Measurements from ENCODE around the gene HGD.

Gene HGD

GRCh38 chr3:120682095-120682681 lies at the start of gene HGD:
Gene HGD, minus strand, starts transcription at chr3:120682239. Its CDS starts 128 bp downstream, at chr3:120682111.
- DNase-seq (ENCODE audit: low read depth) = peak; percentile 20
- no peak for TF ChIP-seq CTCF (conservative IDR thresholded peaks at IDR 0.05; ENCODE audit: low read depth, low read length)
- no peak within 1 kb of the TSS for H3K4me3 ChIP-seq (ENCODE audit: low read depth, low read length)

- H3K4me3 ChIP-seq (ENCODE audit: low read depth, low read length) = no peak overlapping the region
- no peak for TF ChIP-seq CTCF (conservative IDR thresholded peaks at IDR 0.05; ENCODE audit: low read depth, low read length)
- DNase-seq (ENCODE audit: low read depth) = no peak
Measured at GRCh38 chr3:120730576-120731542, 48.8 kb upstream of the HGD start.

- TF ChIP-seq CTCF (conservative IDR thresholded peaks at IDR 0.05; ENCODE audit: low read depth, low read length) = no peak
- no peak overlapping the region for H3K4me3 ChIP-seq (ENCODE audit: low read depth, low read length)
- DNase-seq (ENCODE audit: low read depth) = peak; percentile 18
Measured at GRCh38 chr3:120726791-120727190, 44.8 kb upstream of the HGD start.

- peak overlapping the region; percentile 41 for H3K4me3 ChIP-seq (ENCODE audit: low read depth, low read length)
- DNase-seq (ENCODE audit: low read depth) = peak; percentile 18
Measured at GRCh38 chr3:120719167-120719834, 37.3 kb upstream of the HGD start.

GRCh38 chr3:120713262-120713661 lies 31.2 kb upstream of the HGD start:
- no peak for DNase-seq (ENCODE audit: low read depth)
- no peak overlapping the region for H3K4me3 ChIP-seq (ENCODE audit: low read depth, low read length)
- no peak for TF ChIP-seq CTCF (conservative IDR thresholded peaks at IDR 0.05; ENCODE audit: low read depth, low read length)

- no peak for DNase-seq (ENCODE audit: low read depth)
- no peak for TF ChIP-seq CTCF (conservative IDR thresholded peaks at IDR 0.05; ENCODE audit: low read depth, low read length)
- H3K4me3 ChIP-seq (ENCODE audit: low read depth, low read length) = no peak overlapping the region
Measured at GRCh38 chr3:120710369-120710768, 28.3 kb upstream of the HGD start.

- no peak overlapping the region for H3K4me3 ChIP-seq (ENCODE audit: low read depth, low read length)
- no peak for DNase-seq (ENCODE audit: low read depth)
- no peak for TF ChIP-seq CTCF (conservative IDR thresholded peaks at IDR 0.05; ENCODE audit: low read depth, low read length)
Measured at GRCh38 chr3:120708408-120708807, 26.4 kb upstream of the HGD start.
